Muscle of back (tissue), 11 donors: ENCODE results near the gene SLC5A4. TPM values are rescaled to one million over a fixed set of nuclear protein-coding genes. Genes with fewer than 3 reads are reported as not detected.
"Not testable (repeated sequence)": the region's sequence is repeated elsewhere in the genome, so short reads cannot be mapped to it uniquely, and the experiment has no call there.

ENCODE experiments used
- DNase-seq, 3 donors: peaks; one replicate each; pipeline versions ENCODE4 v3.0.0 to v3.0.0-alpha.2; 2013
- polyA plus RNA-seq, 10 donors: library from polyadenylated mRNA; unstranded; fragments of 120-200 nt; gene quantifications; one replicate each; pipeline ENCODE4 v1.2.1, GENCODE V29; 2013; ENCODE audit not compliant: insufficient read length in 10 of 10

The SLC5A4 gene
- polyA plus RNA-seq, 10 donors, result 0.36 to 2.1 (median 0.58) TPM

DNA sequence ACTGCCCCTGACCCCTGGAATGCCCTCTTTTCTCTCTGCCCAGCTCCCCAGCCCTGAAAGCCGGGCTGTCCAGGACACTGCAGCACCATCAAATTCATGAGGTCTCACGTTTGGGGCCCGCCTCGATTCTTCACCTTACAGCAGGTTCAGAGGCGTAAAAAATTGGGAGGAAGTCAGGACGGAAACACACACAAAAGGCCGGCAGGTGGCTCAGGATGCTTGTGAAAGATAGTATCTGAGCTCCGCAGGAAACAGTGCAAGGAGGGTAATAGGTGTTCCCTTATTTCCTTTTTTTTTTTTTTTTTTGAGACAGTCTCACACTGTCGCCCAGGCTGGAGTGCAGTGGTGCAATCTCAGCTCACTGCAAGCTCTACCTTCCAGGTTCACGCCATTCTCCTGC is 54.4 kb downstream of the SLC5A4 start:
- no peak for DNase-seq

GRCh38 chr22:32199961-32200360 is 55.2 kb downstream of the SLC5A4 start:
- DNase-seq, result no peak

DNA sequence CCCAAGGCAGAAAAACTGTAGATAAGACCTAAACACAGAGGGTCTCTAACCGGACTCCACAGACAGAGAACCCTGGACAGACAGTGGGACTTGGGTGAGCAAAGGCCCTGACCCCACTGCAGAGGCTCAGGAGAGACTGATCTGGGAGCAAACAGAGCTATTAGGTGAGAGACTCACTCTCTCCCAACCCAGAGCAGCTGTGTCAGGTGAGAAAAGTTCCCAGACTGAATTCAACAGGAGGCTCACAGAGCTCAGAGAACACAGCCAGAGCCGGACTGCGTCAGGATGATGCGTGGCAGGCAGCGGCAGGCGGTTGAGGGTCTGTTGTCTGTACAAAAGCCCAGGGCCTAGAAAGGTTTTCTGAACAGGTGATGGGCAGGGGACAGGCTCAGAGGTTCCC is 55.8 kb downstream of the SLC5A4 start:
- no peak for DNase-seq

- not testable (repeated sequence) for DNase-seq
Observed at GRCh38 chr22:32197553-32198226, 57.5 kb downstream of the SLC5A4 start.

DNA sequence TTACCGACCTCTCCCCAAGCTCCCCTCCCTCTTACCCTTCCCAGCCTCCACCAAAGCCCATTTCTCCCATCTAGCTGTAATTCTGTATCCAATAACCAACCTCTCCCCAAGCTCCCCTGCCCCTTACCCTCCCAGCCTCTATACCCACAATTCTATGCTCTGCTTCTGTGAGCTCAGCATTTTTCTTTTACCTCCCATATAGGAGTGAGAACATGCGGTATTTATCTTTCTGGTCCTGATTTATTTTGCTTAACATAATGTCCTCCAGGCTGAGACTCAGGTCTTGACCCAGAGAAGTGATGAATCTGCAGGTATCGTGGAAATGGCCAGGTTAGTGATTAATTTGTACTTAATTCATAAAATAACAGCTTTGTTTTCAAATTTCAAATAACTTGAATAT is 59.2 kb downstream of the SLC5A4 start:
- not testable (repeated sequence) for DNase-seq

- not testable (repeated sequence) for DNase-seq
Observed at GRCh38 chr22:32193346-32193745, 61.8 kb downstream of the SLC5A4 start.

GRCh38 chr22:32191021-32191420 is 64.1 kb downstream of the SLC5A4 start:
- DNase-seq, result not testable (repeated sequence)

- DNase-seq, result no peak
Observed at GRCh38 chr22:32185821-32186220, 69.3 kb downstream of the SLC5A4 start.

DNA sequence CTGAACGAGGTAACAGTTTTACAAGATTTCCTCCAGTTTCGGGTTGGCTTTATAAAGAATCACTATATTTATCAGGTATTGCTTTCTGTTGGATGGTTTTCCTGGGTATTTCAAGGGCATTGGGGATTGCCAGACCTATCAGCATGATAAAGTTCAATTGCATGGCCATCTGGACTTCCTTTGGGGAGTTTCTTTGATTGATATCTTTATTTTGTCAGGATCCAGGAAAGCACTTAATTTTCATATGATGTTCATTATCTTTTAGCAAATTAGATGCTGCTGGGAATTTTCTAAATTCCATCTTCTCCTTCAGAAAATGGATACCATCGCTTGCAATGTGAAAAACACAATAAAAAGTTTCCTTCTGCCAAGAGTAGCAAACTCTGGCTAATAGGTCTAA is 71.5 kb downstream of the SLC5A4 start:
- no peak for DNase-seq

DNA sequence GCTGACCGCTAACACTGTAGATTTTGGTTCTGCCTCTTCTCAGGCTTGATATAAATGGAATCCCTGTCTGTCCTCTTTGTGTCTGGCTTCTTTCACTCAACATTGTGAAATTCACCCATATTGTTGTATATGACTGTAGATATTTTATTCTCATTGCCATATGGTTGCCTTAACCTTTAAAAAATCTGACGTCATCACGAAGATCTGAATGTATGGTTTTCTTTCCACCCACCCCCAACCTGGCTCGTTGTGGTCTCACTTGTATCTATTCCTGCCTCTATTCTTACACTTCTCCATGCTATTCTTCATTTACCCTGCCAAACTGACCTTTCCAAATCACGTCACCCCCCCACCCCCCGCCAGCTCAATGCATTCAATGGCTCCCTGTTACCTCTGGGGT is 74.1 kb downstream of the SLC5A4 start:
- no peak for DNase-seq

GRCh38 chr22:32177221-32177765 is 77.9 kb downstream of the SLC5A4 start:
- no peak for DNase-seq

DNA sequence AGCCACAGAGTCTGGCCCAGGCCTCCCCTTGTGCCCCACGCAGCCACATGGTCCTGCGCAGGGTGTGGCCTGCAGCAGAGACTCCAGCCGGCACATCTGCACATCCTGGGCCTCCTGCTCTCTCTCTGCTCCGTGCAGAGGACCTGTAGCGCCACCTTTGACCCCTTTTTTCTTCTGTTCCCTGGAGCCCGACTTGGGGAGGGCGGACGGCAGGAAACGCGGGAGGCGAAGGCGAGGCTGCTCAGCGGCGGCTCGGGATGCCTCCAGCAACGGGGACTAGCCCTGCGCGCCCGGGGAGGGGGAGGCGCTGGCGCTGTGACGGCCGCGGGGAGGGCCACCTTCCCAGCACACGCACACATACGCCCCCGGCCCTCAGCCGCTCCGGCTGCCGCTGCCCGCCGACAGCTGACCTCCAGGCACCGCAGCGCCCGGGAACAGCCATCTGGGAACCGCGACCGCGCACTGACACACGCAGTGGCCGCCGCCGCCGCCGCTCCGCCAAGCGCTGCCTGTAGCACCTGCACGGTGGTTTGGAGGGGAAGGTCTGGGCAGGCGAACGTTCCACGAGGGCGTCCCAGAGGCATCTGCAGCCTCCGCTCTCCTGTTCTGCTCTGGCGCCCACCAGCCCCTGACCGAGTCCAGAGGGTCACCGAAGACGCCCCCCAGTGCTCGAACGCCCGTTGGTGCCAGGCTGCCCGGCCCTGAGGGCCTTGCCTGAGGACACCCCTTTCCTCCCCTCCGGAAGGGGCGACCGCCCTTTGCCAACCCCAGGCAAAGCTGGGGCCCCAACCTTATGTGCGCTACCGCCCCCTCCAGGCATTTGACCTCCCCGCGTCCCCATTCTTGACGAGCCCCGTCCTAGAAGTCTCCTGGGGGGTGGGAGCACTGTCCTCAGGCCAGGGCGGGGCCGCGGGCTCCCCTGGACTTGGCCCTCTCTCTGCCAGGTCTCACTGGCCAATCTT is 79.2 kb downstream of the SLC5A4 start:
- no peak for DNase-seq

- no peak for DNase-seq
Observed at GRCh38 chr22:32175115-32175514, 80.0 kb downstream of the SLC5A4 start.

Other genes starting within 250 kb of the SLC5A4 start
- gene SLC5A1, start 212.1 kb downstream of the SLC5A4 start, polyA plus RNA-seq, result 1 to 10 TPM; 1.5 to 6.1 (median 2.3) TPM
- under 1 TPM in 1 of 10 donors, not detected in 9; 0.29 TPM for gene C22orf42, start 96.0 kb downstream of the SLC5A4 start, polyA plus RNA-seq
- gene RFPL2, start 50.3 kb downstream of the SLC5A4 start, polyA plus RNA-seq, result under 1 TPM in 1 of 10 donors, not detected in 9; 0.14 TPM
- not detected for gene RFPL3, start 102.5 kb upstream of the SLC5A4 start, polyA plus RNA-seq
- 10 to 100 TPM; 52.5 to 68.0 (median 60.7) TPM for gene RTCB, start 156.9 kb upstream of the SLC5A4 start, polyA plus RNA-seq
- gene BPIFC, start 209.1 kb upstream of the SLC5A4 start, polyA plus RNA-seq, result under 1 TPM in 1 of 10 donors, not detected in 9; 0.34 TPM
- gene FBXO7, start 219.5 kb upstream of the SLC5A4 start, polyA plus RNA-seq, result 10 to 100 TPM; 55.5 to 87.1 (median 63.4) TPM